ENCODE results near the gene SNX8. TPM values are rescaled to one million over a fixed set of nuclear protein-coding genes. Genes with fewer than 3 reads are reported as not detected.

SNX8 gene
- total and polyA plus RNA-seq, 2 donors (not counting 3 experiments of a cell fraction or from before 2014, with no cell fraction given): 24.5 to 50.3 TPM

DNA sequence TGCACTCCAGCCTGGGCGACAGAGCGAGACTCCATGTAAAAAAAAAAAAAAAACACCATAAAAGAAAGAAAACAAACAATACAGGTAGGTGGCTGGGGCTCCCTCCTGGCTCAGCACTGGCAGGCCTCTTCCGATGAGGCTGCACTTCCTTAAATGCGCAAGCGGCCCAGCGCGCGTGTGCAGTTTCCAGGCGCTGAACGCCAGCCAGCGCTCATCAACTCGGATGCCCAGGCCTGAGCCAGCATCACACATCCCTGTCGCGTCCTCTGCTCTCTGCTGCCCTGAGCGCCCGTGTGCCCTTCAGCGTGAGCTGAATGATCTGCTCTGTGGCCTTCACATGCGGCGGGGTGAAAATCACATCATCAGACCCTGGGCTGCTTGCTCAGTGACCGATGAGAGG is 40.4 kb downstream of the SNX8 start:
- Histone ChIP-seq H3K36me3 (ENCODE audit: control insufficient read depth in 2 of 2, extremely low read depth in 1 of 2, insufficient read depth in 2 of 2, low read length in 2 of 2) (peaks cover 0 to 6% of the 10 kb centered on the region in 2 experiments), H2AFZ (ENCODE audit: low read depth, low read length) (no peak overlapping the region), H3K27me3 (ENCODE audit: control insufficient read depth in 2 of 2, insufficient read depth in 2 of 2, low read length in 2 of 2) (no peaks in the 10 kb centered on the region), H3K27ac (ENCODE audit: insufficient read depth, low read depth, low read length) (no peak overlapping the region), H3K9me3 (replicated peaks; ENCODE audit: control insufficient read depth, insufficient read depth, low read length) (no peaks in the 10 kb centered on the region), H3K79me2 (ENCODE audit: control insufficient read depth, insufficient read depth, low read length) (no peaks in the 10 kb centered on the region), H3K9ac (replicated peaks; ENCODE audit: extremely low read depth, insufficient read depth, low read length) (no peak overlapping the region), H4K20me1 (replicated peaks; ENCODE audit: control insufficient read depth, extremely low read depth, insufficient read depth, low read length) (no peaks in the 10 kb centered on the region), H3K4me2 (ENCODE audit: insufficient read depth, low read length) (no peak overlapping the region), H3K4me1 (ENCODE audit: control insufficient read depth, extremely low read depth, insufficient read depth, low read length) (peaks cover 2% of the 10 kb centered on the region), H3K4me3 (replicated peaks in 1 of 3; ENCODE audit: insufficient read depth in 1 of 3, low read depth in 1 of 3, low read length in 3 of 3) (no peak overlapping the region), H3K9me1 (replicated peaks; ENCODE audit: control insufficient read depth, extremely low read depth, insufficient read depth, low read length) (no peaks in the 10 kb centered on the region)
- TF ChIP-seq JUN (IDR thresholded peaks at IDR 0.05; ENCODE audit: borderline replicate concordance, insufficient read depth, insufficient read length, low read depth) (no peak), FOS (IDR thresholded peaks at IDR 0.05; ENCODE audit: borderline replicate concordance, insufficient read depth, low read length) (no peak), POLR2A (IDR thresholded peaks at IDR 0.05; ENCODE audit: low read depth, low read length) (no peak), MYC (IDR thresholded peaks at IDR 0.05; ENCODE audit: low read depth, low read length) (no peak), POLR2AphosphoS5 (IDR thresholded peaks at IDR 0.05; ENCODE audit: insufficient read depth, low read depth, low read length) (no peak), GATA2 (IDR thresholded peaks at IDR 0.05; ENCODE audit: insufficient read depth, insufficient read length, low read depth, low read length) (no peak), EZH2 (IDR thresholded peaks at IDR 0.05; ENCODE audit: borderline replicate concordance, low read depth, low read length, severe bottlenecking) (no peak)
- TF ChIP-seq, protein P1, sequence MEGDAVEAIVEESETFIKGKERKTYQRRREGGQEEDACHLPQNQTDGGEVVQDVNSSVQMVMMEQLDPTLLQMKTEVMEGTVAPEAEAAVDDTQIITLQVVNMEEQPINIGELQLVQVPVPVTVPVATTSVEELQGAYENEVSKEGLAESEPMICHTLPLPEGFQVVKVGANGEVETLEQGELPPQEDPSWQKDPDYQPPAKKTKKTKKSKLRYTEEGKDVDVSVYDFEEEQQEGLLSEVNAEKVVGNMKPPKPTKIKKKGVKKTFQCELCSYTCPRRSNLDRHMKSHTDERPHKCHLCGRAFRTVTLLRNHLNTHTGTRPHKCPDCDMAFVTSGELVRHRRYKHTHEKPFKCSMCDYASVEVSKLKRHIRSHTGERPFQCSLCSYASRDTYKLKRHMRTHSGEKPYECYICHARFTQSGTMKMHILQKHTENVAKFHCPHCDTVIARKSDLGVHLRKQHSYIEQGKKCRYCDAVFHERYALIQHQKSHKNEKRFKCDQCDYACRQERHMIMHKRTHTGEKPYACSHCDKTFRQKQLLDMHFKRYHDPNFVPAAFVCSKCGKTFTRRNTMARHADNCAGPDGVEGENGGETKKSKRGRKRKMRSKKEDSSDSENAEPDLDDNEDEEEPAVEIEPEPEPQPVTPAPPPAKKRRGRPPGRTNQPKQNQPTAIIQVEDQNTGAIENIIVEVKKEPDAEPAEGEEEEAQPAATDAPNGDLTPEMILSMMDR (IDR thresholded peaks at IDR 0.05; ENCODE audit: extremely low read depth in 1 of 2, insufficient read depth in 1 of 2, low read depth in 1 of 2, low read length in 2 of 2): no peak
- TF ChIP-seq, protein P2, sequence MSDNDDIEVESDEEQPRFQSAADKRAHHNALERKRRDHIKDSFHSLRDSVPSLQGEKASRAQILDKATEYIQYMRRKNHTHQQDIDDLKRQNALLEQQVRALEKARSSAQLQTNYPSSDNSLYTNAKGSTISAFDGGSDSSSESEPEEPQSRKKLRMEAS (IDR thresholded peaks at IDR 0.05; ENCODE audit: insufficient read depth, insufficient read length): no peak
- CTCF ChIA-PET: interaction anchor here (1.1 kb wide), 1 partner anchor 17 kb away, joined by 3 read pairs; no protein-coding TSS in a partner anchor
- no TSS peak for BruUV-seq (replicated peaks)
- POLR2A ChIA-PET: no interaction called here
- DNase-seq (ENCODE audit: low read depth, low spot score) (no peak), FAIRE-seq (no peak)
- intact Hi-C loops (cut with micrococcal nuclease): no loop called here
- dilution Hi-C loops (cut with MboI; ENCODE audit: extremely low pct_ligation_motif_present, low sequenced_read_pairs): no loop called here

Measured in endothelial cell of umbilical vein (primary cell).